ENCODE data around the gene PLPPR1.

GRCh38 chr9:101055516-101055915 lies 27.0 kb downstream of the PLPPR1 start:
- no peak for TF ChIP-seq CTCF (conservative IDR thresholded peaks at IDR 0.05; ENCODE audit: low read length)
- TF ChIP-seq EZH2phosphoT487 (IDR thresholded peaks at IDR 0.05; ENCODE audit: borderline replicate concordance): no peak

Data from Loucy (cell line).